HG03064 (cell line): ENCODE data around the gene ZDHHC4.

Experiments
- ATAC-seq: cut with Tn5 transposase; IDR thresholded peaks from one replicate; pipeline ENCODE4 v1.9.1; 2021; ENCODE audit warnings: low read depth; ENCODE audit not compliant: unreplicated experiment

Gene ZDHHC4

GRCh38 chr7:6577369-6578113, at the start of gene ZDHHC4:
Gene ZDHHC4 (plus strand): TSS chr7:6577454. CDS start chr7:6580562, 3,108 bp downstream.
- ATAC-seq = peak; percentile 99

DNA sequence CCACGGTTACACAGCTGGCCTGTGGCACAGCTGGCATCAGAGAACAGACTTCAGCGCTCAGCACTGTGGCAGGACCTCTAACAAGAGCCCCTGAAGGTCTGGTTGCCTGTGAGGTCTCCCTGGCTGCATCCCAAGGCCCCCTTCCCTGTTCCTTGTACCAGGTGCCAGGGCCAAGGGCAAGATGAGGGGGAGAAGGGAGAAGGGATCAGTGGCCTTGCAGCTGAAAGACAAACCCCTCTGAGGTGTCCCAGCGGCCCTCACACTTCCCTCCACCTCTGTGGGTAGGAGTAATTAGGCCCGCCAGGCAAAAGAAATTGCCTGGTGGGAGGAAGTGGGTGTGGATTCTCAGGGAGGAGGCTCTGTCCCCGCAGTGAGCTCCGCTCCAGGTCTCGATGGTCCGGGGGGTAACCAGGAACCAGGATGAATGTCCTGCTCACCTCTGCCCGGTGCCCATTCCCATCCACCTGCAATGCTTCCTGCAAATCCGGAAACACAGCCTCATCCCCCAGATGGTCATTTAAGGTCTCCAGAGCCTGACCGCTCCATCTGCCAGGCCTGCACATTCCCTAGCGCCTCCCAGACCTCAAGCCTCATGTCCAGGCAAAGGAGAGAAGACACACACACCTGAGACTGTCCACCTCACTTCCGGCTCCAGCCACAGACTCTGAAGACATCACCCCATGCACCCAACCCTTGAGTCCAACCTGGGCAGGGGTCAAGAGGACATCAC, 48.7 kb upstream of the ZDHHC4 start:
- no peak for ATAC-seq

- ATAC-seq = no peak
Observed at GRCh38 chr7:6529643-6530042, 47.6 kb upstream of the ZDHHC4 start.

GRCh38 chr7:6530626-6531491, 46.4 kb upstream of the ZDHHC4 start:
- no peak for ATAC-seq

GRCh38 chr7:6531492-6532279, 45.6 kb upstream of the ZDHHC4 start:
- ATAC-seq = no peak

GRCh38 chr7:6532516-6532915, 44.7 kb upstream of the ZDHHC4 start:
- no peak for ATAC-seq

GRCh38 chr7:6533893-6534495, 43.3 kb upstream of the ZDHHC4 start:
- no peak for ATAC-seq

DNA sequence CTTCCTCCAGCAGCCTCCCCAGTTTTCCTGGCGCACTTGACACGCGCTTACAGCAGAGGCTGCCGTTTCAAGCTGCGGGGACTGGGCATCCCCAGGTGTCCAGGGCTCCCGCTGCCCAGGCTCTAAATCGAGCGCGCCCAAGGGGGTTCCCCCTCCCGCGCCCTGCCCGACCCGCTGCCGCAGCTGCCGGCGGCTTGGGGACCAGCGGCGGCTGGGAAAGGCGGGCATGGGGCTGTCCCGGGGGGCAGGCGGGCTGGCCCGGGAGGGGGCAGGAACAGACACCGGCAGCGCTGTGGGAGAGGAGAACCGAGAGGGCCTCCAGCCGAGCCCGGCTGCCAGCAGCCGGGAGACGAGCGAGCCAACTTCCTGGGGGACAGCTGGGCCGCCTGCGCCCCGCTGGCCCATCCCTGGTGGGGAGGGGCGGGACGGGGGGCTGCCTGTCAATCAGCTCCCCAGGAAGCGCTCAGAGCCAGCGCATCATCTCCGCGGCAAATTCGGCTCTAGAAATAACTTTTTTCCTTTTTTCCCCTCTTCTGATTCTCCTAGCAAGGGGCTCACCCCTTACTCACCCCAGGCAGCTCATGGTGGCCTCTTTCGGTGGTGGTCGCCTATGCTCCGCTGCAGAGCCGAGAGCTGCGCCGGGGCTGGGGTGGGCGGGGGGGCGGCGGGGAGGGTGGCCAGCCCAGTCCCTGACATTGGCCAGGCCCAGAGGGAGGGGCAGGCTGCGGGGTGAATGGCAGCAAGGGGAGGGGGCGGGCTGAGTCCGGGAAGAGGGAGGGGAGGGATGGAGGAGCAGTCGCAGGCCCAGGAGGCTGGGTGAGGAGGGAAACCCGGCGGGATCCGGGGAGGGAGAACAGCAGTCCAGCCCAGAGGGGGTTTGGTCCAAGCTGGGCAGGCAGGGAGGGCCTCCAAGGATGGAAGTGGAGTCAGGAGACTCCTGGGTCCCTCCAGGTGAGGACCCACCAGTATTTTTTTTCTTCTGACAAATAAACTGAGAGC, 40.7 kb upstream of the ZDHHC4 start:
- ATAC-seq = no peak

DNA sequence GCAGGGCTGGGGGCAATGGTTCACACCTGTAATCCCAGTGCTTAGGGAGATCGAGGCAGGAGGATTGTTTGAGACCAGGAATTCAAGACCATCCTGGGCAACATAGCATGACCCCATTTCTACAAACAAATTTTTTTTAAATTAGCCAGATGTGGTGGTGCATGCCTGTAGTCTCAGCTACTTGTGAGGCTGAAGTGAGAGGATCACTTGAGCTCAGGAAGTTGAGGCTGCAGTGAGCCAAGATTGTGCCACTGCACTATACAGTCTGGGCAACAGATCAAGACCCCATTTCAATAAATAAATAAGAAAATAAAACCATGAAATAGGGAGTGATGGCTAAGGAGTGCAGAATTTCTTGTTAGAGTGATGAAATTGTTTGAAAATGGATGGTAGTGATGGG, 34.9 kb upstream of the ZDHHC4 start:
- no peak for ATAC-seq

DNA sequence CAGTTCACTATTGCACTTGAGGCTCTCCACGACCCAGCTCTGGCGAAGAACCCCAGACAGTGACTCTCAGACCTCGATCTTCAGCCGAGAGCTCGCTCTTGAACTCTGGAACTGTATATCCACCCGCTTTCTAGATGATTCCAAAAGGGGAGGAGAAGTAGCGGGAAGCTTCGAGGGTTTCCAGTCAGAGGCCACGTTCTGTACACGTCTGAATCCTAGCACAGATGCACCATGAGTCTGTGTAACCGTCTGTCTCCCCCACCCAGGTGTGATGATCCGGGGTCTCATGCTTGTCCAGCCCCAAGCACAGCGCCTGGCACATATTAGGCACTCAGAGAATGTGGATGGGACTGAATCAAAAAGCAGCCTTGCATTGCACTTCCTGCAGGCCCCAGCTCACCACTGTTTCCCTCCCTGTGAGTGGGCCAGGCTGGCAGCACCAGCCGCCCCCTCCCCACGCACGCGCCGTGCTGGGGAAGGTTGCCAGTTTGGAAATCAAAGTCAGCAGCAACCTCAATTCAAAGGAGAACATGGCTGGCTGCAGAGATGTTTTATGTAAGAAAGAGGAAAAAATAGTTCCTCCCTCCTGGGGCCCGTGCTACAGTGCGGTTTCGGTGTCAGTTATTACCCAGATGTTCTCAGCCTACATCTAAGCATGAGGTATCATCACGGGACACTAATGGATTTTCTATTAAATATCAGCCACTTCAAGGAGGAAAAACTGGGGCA, 31.7 kb upstream of the ZDHHC4 start:
- no peak for ATAC-seq

DNA sequence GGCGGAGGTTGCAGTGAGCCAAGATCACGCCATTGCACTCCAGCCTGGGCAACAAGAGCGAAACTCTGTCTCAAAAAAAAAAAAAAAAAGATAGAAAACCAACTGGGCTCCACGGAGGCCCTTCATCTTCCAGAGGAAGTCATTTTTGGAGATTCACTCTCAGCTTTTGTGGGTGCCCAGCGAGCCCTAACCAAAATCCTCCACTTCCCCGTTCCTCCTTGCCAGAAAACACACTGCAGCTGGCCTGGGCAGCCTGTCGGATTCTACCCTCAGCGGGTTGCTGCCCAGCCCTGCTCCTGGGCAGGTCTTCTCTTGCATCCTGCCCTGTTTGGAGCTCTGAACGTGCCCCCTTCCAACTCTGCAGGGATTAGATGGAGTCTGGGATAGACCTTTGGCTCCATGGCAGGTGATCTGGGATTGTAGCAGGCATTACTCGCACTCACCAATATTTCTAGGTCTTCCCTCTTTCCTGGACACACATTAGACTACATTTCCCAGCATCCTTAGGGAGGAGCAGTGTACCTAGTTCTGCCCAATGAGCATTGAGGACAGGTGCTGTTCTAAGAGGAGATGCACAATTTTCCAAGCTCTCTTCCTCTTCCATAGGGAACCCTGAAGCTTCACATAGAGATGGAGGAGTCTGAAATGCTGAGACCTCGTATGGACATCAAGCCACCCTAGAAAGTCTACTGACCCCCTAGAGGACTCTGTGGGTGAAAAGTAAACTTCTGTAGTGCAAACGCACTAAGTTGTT, 30.6 kb upstream of the ZDHHC4 start:
- ATAC-seq = no peak

DNA sequence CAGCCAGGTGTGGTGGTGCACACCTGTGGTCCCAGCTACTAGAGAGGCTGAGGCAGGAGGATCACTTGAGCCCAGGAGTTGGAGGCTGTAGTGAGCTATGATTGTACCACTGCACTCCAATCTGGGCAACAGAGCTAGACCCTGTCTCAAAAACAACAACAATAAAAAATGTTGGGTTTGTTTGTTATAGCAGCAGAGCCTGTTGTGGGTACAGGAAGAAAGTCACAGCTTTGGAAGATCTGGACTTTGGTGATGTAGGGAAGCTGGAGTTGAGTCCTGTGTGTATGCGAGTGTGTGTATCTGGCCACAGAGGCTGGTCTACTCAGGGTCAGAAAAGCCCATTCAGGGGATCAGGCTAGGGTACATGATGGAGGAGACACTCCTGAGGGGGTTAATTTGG, 29.9 kb upstream of the ZDHHC4 start:
- ATAC-seq = no peak

DNA sequence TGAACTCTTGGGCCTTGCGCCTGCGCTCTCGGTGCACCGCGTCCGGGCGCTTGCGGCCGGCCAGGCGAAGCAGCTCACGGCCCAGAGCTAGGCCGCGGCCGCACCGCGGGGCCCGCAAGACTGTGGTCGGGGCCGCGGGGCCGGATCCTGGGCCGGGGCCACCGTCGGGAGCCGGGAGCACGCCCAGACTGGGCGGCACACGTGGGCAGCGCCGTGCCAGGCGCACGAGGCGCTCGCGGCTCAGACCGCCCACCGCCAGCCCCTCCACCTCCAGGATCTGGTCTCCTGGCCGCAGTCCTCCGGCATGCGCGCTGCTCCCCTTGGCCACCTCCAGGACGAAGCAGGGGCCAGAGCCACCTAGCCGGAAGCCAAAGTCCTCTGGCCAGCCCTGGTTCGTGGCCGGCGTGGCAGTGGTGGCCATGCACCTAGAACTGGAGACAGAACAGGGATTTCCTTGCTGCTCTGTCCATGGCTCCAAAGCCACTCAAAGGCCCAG, 26.2 kb upstream of the ZDHHC4 start, which contains the start of gene GRID2IP:
GRID2IP (minus strand) TSS at position 446 of the 496 bp plus-strand sequence; CDS start at position 421, 25 bp downstream.
- no peak for ATAC-seq

- no peak for ATAC-seq
Observed at GRCh38 chr7:6553448-6554044, 23.7 kb upstream of the ZDHHC4 start.

- ATAC-seq = no peak
Observed at GRCh38 chr7:6554848-6555247, 22.4 kb upstream of the ZDHHC4 start.

DNA sequence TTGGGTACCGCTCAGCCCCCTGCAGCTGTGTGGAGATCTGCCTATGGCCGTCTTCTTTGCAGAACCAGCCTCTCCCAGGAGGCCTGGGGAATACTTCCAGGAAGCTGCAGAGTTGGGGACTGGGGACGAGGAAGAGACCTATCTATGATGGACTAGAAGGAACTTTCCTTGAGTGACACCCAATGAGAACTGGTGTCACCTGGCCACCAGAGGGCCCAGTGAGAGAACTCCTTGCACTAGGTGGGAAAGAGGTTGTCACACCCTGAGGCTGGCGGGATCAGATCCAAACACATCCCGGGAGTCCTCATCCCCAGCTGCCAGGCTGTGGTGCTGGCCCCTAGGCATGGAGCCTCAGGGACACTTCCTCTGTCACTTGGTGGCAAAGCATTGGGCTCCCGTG, 21.1 kb upstream of the ZDHHC4 start:
- no peak for ATAC-seq

DNA sequence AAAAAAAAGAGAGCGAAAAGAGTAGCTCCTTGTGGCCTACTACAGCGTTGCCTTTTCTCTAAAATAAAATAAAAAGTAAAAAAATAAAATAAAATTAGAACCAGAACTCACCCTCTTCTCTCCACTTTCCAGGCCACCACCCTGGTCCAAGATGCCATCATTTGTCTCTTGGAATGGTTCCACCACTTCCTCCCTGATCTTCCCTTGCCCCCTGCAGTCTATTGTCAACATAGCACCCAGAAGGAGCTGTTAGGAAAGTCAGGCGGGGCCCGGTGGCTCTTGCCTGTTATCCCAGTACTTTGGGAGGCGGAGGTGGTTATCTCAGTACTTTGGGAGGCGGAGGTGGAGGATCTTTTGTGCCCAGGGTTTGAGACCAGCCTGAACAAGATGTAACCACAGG, 18.4 kb upstream of the ZDHHC4 start:
- no peak for ATAC-seq
